ENCODE results near the gene SBF2. TPM values are rescaled to one million over a fixed set of nuclear protein-coding genes. Genes with fewer than 3 reads are reported as not detected.

SBF2 gene
- total RNA-seq, 4 donors from 2014 or later = 19.3 to 28.1 (median 25.8) TPM

- H3K9me3 ChIP-seq = no peaks in the 10 kb centered on the region
- H3K4me3 ChIP-seq = no peak overlapping the region
- DNase-seq = no peak
- no peaks in the 10 kb centered on the region for H3K36me3 ChIP-seq
- peaks cover 30 to 34% of the 10 kb centered on the region in 2 donors for H3K4me1 ChIP-seq
- no peaks in the 10 kb centered on the region for H3K27me3 ChIP-seq
- ATAC-seq = no peak
- intact Hi-C loops (cut with DNase I; ENCODE audit: low total_unique reads) = no loop called here
- in situ Hi-C loops (cut with MboI; ENCODE audit: low sequenced_read_pairs in 4 of 4) = loop anchor here in 1 of 4 donors (25.0 kb wide), 1 partner anchor 303 kb away; no protein-coding TSS in a partner anchor
- H3K27ac ChIP-seq = no peak overlapping the region
- TF ChIP-seq POLR2A (IDR thresholded peaks at IDR 0.05) = no peak
Measured at GRCh38 chr11:10289765-10290380, 4.1 kb downstream of the SBF2 start.

GRCh38 chr11:10288881-10289764 lies 4.9 kb downstream of the SBF2 start:
- Histone ChIP-seq H3K36me3 (no peaks in the 10 kb centered on the region), H3K9me3 (no peaks in the 10 kb centered on the region), H3K4me3 (no peak overlapping the region), H3K4me1 (peaks cover 26 to 34% of the 10 kb centered on the region in 2 donors), H3K27ac (no peak overlapping the region), H3K27me3 (no peaks in the 10 kb centered on the region)
- in situ Hi-C loops (cut with MboI; ENCODE audit: low sequenced_read_pairs in 4 of 4) = loop anchor here in 1 of 4 donors (25.0 kb wide), 1 partner anchor 302 kb away; no protein-coding TSS in a partner anchor
- ATAC-seq (no peak), DNase-seq (no peak)
- TF ChIP-seq CTCF (IDR thresholded peaks at IDR 0.05 in 4 of 5, conservative IDR thresholded peaks at IDR 0.05 in 1 of 5) (no peak), POLR2A (IDR thresholded peaks at IDR 0.05) (no peak)
- intact Hi-C loops (cut with DNase I; ENCODE audit: low total_unique reads) = no loop called here

GRCh38 chr11:10287766-10288715 lies 6.0 kb downstream of the SBF2 start:
- Histone ChIP-seq H3K27ac (no peak overlapping the region), H3K9me3 (no peaks in the 10 kb centered on the region), H3K4me3 (no peak overlapping the region), H3K4me1 (peaks cover 29 to 40% of the 10 kb centered on the region in 2 donors), H3K36me3 (no peaks in the 10 kb centered on the region), H3K27me3 (no peaks in the 10 kb centered on the region)
- intact Hi-C loops (cut with DNase I; ENCODE audit: low total_unique reads) (no loop called here), in situ Hi-C loops (cut with MboI; ENCODE audit: low sequenced_read_pairs in 4 of 4) (loop anchor here in 1 of 4 donors (25.0 kb wide), 1 partner anchor 301 kb away; no protein-coding TSS in a partner anchor)
- no peak for DNase-seq
- TF ChIP-seq POLR2A (IDR thresholded peaks at IDR 0.05) = no peak
- no peak for TF ChIP-seq CTCF (IDR thresholded peaks at IDR 0.05 in 4 of 5, conservative IDR thresholded peaks at IDR 0.05 in 1 of 5)
- no peak for ATAC-seq

GRCh38 chr11:10287140-10287539 lies 6.9 kb downstream of the SBF2 start:
- H3K27ac ChIP-seq = no peak overlapping the region
- TF ChIP-seq POLR2A (IDR thresholded peaks at IDR 0.05) = no peak
- TF ChIP-seq CTCF (IDR thresholded peaks at IDR 0.05 in 4 of 5, conservative IDR thresholded peaks at IDR 0.05 in 1 of 5) = no peak
- intact Hi-C loops (cut with DNase I; ENCODE audit: low total_unique reads) = no loop called here
- no peaks in the 10 kb centered on the region for H3K9me3 ChIP-seq
- ATAC-seq (no peak), DNase-seq (no peak)
- no peaks in the 10 kb centered on the region for H3K36me3 ChIP-seq
- H3K27me3 ChIP-seq = no peaks in the 10 kb centered on the region
- in situ Hi-C loops (cut with MboI; ENCODE audit: low sequenced_read_pairs in 4 of 4) = loop anchor here in 1 of 4 donors (25.0 kb wide), 1 partner anchor 300 kb away; no protein-coding TSS in a partner anchor
- H3K4me1 ChIP-seq = peaks cover 34 to 40% of the 10 kb centered on the region in 2 donors
- H3K4me3 ChIP-seq = no peak overlapping the region

Data from gastrocnemius medialis (tissue), 4 donors.